Thyroid gland (tissue), 4 donors: ENCODE results near the gene SEMA6A. TPM values are rescaled to one million over a fixed set of nuclear protein-coding genes. Genes with fewer than 3 reads are reported as not detected.

ENCODE experiments used
- DNase-seq, 2 donors: peaks; one replicate each; pipeline ENCODE4 v3.0.0-alpha.2; 2019
- H3K27ac ChIP-seq, 3 donors: fragments of 200-600 bp; sonication (generic); 1 replicate in 2 of 3; 2 replicates in 1 of 3; pipeline ENCODE4 v1.5.1; 2016 to 2019; ENCODE audit warnings: mild to moderate bottlenecking in 1 of 3, moderate library complexity in 1 of 3
- H3K27me3 ChIP-seq: fragments of 200-600 bp; sonication (generic); one replicate; pipeline ENCODE4 v1.5.1; 2019
- H3K36me3 ChIP-seq, 2 donors: fragments of 200-600 bp; sonication (generic); one replicate each; pipeline ENCODE4 v1.5.1; 2016 to 2019
- H3K4me1 ChIP-seq, 2 donors: fragments of 200-600 bp; sonication (generic); one replicate each; pipeline ENCODE4 v1.5.1; 2017 to 2019
- H3K4me3 ChIP-seq, 3 donors: fragments of 200-600 bp; sonication (generic); replicated peaks in 1 of 3; 1 replicate in 2 of 3; 2 replicates in 1 of 3; pipeline ENCODE4 v1.5.1; 2016; ENCODE audit warnings: mild to moderate bottlenecking in 1 of 3
- H3K9me3 ChIP-seq: fragments of 200-600 bp; sonication (generic); one replicate; pipeline ENCODE4 v1.5.1; 2017
- CTCF ChIP-seq, 6 experiments: fragments of 200-600 bp in 3 of 6; fragments of 450-650 bp in 3 of 6; sonication (generic) in 3 of 6; IDR thresholded peaks; one replicate each; pipeline ENCODE4 v1.5.1; 2016 to 2019; ENCODE audit warnings: antibody characterized with exemption in 6 of 6, mild to moderate bottlenecking in 2 of 6, inconsistent platforms in 1 of 6, moderate library complexity in 1 of 6
- POLR2A ChIP-seq, 2 donors: fragments of 450-650 bp; IDR thresholded peaks; one replicate each; pipeline ENCODE4 v1.6.1; 2017; ENCODE audit warnings: antibody characterized with exemption in 2 of 2, mild to moderate bottlenecking in 2 of 2, moderate library complexity in 1 of 2
- WGBS, 2 donors: methylation state at CpG; one replicate each; pipeline ENCODE4 v1.1.5; 2017; 5-methylcytosine and 5-hydroxymethylcytosine counted together
- intact Hi-C: fragments of 100-400 bp; cut with DNase I; formaldehyde crosslinking; loops from one replicate; pipeline ENCODE4 v1.15.1; 2023
- total RNA-seq, 4 donors: library from RNA; depleted of rRNA; stranded (reverse); fragments of >200 nt; gene quantifications; one replicate each; pipeline ENCODE4 v1.2.3, GENCODE V29; 2016

Gene SEMA6A
- total RNA-seq, 4 donors from 2014 or later, result 27.6 to 37.9 (median 30.4) TPM

GRCh38 chr5:116459301-116459700 lies 115.3 kb downstream of the SEMA6A start:
- TF ChIP-seq CTCF (IDR thresholded peaks at IDR 0.05) (no peak), POLR2A (IDR thresholded peaks at IDR 0.05) (no peak)
- no peaks in the 10 kb centered on the region for H3K4me1 ChIP-seq
- no peaks in the 10 kb centered on the region for H3K36me3 ChIP-seq
- H3K27me3 ChIP-seq, result no peaks in the 10 kb centered on the region
- no peaks in the 10 kb centered on the region for H3K9me3 ChIP-seq
- WGBS, 2 donors, result 55 to 65% methylated on average over 2 of the region's 2 CpGs
- H3K4me3 ChIP-seq, result no peak overlapping the region
- no peak overlapping the region for H3K27ac ChIP-seq
- intact Hi-C loops, result no loop called here
- no peak for DNase-seq

GRCh38 chr5:116457062-116457461 lies 117.6 kb downstream of the SEMA6A start:
- H3K4me1 ChIP-seq, result no peaks in the 10 kb centered on the region
- 79 to 97% methylated on average over 4 of the region's 4 CpGs for WGBS, 2 donors
- no peak for TF ChIP-seq CTCF (IDR thresholded peaks at IDR 0.05)
- no peak for TF ChIP-seq POLR2A (IDR thresholded peaks at IDR 0.05)
- intact Hi-C loops, result no loop called here
- H3K27me3 ChIP-seq, result no peaks in the 10 kb centered on the region
- H3K36me3 ChIP-seq, result no peaks in the 10 kb centered on the region
- H3K27ac ChIP-seq, result no peak overlapping the region
- no peaks in the 10 kb centered on the region for H3K9me3 ChIP-seq
- H3K4me3 ChIP-seq, result no peak overlapping the region
- DNase-seq, result no peak

GRCh38 chr5:116456036-116456435 lies 118.6 kb downstream of the SEMA6A start:
- Histone ChIP-seq H3K36me3 (no peaks in the 10 kb centered on the region), H3K9me3 (no peaks in the 10 kb centered on the region), H3K27me3 (no peaks in the 10 kb centered on the region), H3K4me3 (no peak overlapping the region), H3K4me1 (no peaks in the 10 kb centered on the region), H3K27ac (no peak overlapping the region)
- no peak for TF ChIP-seq POLR2A (IDR thresholded peaks at IDR 0.05)
- TF ChIP-seq CTCF (IDR thresholded peaks at IDR 0.05), result no peak
- WGBS, 2 donors, result 69 to 77% methylated on average over 1 of the region's 1 CpG
- intact Hi-C loops, result no loop called here
- no peak for DNase-seq

GRCh38 chr5:116455061-116455460 lies 119.6 kb downstream of the SEMA6A start:
- Histone ChIP-seq H3K27ac (no peak overlapping the region), H3K4me1 (no peaks in the 10 kb centered on the region), H3K4me3 (no peak overlapping the region), H3K27me3 (no peaks in the 10 kb centered on the region), H3K9me3 (no peaks in the 10 kb centered on the region), H3K36me3 (no peaks in the 10 kb centered on the region)
- 82 to 86% methylated on average over 5 of the region's 5 CpGs for WGBS, 2 donors
- intact Hi-C loops, result no loop called here
- TF ChIP-seq CTCF (IDR thresholded peaks at IDR 0.05) (no peak), POLR2A (IDR thresholded peaks at IDR 0.05) (no peak)
- DNase-seq, result no peak

- DNase-seq, result no peak
- intact Hi-C loops, result no loop called here
- Histone ChIP-seq H3K36me3 (no peaks in the 10 kb centered on the region), H3K27me3 (no peaks in the 10 kb centered on the region), H3K27ac (no peak overlapping the region), H3K4me1 (no peaks in the 10 kb centered on the region), H3K4me3 (no peak overlapping the region), H3K9me3 (no peaks in the 10 kb centered on the region)
- TF ChIP-seq CTCF (IDR thresholded peaks at IDR 0.05) (no peak), POLR2A (IDR thresholded peaks at IDR 0.05) (no peak)
- WGBS, 2 donors, result 46 to 66% methylated on average over 9 of the region's 9 CpGs
Observed at GRCh38 chr5:116454417-116454927, 120.2 kb downstream of the SEMA6A start.
